ENCODE measurements around the gene CD70. TPM values are rescaled to one million over a fixed set of nuclear protein-coding genes. Genes with fewer than 3 reads are reported as not detected.

Gene CD70
- total RNA-seq, 1 donor from 2014 or later = 0.51 TPM

DNA sequence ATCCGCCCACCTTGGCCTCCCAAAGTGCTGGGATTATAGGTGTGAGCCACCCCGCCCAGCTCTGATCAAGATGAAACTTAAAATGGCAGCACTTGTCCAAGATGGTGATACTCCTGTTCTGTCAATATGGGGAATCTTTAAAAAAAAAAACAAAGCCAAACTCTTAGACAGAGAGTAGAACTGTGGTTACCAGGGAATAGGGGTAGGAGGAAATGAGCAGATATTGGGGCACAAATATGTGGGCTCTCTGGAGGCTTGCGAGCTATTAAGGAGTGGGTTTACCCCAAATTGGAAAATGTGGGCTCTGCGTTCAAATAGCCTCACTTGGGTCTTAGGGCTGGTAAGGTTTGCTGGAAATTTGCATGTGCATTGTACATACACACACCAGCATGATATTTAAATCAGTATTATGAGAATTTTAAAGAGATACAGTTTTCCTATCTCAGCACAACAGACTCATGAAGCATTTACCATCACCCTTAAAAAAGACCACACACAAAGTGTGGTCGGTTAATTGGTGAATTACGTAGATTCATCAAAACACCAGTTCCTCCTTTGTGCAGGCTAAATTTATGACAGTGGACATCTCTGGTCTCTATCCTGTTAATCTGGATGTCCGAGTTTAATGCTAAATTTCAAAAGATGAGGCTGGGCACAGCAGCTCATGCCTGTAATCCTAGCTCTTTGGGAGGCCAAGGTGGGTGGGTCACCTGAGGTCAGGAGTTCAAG is 11.3 kb downstream of the CD70 start:
- DNase-seq (ENCODE audit: low spot score) = no peak
- TF ChIP-seq, protein P1, sequence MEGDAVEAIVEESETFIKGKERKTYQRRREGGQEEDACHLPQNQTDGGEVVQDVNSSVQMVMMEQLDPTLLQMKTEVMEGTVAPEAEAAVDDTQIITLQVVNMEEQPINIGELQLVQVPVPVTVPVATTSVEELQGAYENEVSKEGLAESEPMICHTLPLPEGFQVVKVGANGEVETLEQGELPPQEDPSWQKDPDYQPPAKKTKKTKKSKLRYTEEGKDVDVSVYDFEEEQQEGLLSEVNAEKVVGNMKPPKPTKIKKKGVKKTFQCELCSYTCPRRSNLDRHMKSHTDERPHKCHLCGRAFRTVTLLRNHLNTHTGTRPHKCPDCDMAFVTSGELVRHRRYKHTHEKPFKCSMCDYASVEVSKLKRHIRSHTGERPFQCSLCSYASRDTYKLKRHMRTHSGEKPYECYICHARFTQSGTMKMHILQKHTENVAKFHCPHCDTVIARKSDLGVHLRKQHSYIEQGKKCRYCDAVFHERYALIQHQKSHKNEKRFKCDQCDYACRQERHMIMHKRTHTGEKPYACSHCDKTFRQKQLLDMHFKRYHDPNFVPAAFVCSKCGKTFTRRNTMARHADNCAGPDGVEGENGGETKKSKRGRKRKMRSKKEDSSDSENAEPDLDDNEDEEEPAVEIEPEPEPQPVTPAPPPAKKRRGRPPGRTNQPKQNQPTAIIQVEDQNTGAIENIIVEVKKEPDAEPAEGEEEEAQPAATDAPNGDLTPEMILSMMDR (IDR thresholded peaks at IDR 0.05; ENCODE audit: unreplicated experiment) = no peak

DNA sequence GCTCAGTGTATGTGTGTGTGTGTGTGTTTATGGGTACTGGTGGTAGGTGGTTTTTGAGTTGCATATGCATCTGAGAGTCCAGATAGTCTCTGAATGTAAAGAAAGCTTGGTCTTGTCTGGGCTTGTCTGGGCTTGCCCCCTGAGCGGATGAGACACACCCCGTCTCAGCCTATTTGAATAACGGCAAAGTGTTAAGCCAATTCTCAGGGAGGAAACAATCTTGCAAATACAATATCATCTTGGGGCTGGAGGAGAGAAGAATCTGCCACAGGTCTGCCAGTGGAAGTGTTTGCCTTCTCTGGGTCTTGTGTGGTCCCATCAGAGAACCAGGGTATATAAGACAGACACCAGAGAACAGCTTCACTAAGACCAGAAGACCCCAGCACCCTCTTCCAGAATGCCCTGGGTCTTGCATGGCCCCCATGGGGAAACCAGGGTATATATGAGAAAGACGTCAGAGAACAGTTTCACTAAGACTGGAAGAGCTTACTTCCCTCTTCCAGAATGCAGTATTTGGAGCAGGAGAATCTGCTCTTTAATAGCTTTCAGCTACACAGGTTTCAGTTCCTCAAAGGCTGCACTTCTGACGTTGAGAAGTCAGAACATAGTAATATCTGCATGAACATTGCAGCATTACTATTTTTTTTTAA is 13.3 kb downstream of the CD70 start:
- H3K4me3 Mint-ChIP-seq (ENCODE audit: unreplicated experiment) = no peak overlapping the region
- TF ChIP-seq, protein P1 (IDR thresholded peaks at IDR 0.05; ENCODE audit: unreplicated experiment) = no peak
- no peak for DNase-seq (ENCODE audit: low spot score)
- H3K4me1 Mint-ChIP-seq (ENCODE audit: unreplicated experiment) = no peaks in the 10 kb centered on the region
- H3K9me3 Mint-ChIP-seq (ENCODE audit: unreplicated experiment) = peaks cover 9% of the 10 kb centered on the region
- peaks cover 1% of the 10 kb centered on the region for H3K27me3 Mint-ChIP-seq (ENCODE audit: unreplicated experiment)
- H3K27ac Mint-ChIP-seq (ENCODE audit: unreplicated experiment) = no peak overlapping the region
- H3K36me3 Mint-ChIP-seq (ENCODE audit: low read depth, unreplicated experiment) = no peaks in the 10 kb centered on the region

More for the DNA sequence above, 11.3 kb downstream of the CD70 start:
- no peak overlapping the region for H3K4me3 Mint-ChIP-seq (ENCODE audit: unreplicated experiment)
- H3K9me3 Mint-ChIP-seq (ENCODE audit: unreplicated experiment) = peaks cover 9% of the 10 kb centered on the region
- no peaks in the 10 kb centered on the region for H3K4me1 Mint-ChIP-seq (ENCODE audit: unreplicated experiment)
- no peaks in the 10 kb centered on the region for H3K27me3 Mint-ChIP-seq (ENCODE audit: unreplicated experiment)
- no peak overlapping the region for H3K27ac Mint-ChIP-seq (ENCODE audit: unreplicated experiment)
- H3K36me3 Mint-ChIP-seq (ENCODE audit: low read depth, unreplicated experiment) = no peaks in the 10 kb centered on the region

DNA sequence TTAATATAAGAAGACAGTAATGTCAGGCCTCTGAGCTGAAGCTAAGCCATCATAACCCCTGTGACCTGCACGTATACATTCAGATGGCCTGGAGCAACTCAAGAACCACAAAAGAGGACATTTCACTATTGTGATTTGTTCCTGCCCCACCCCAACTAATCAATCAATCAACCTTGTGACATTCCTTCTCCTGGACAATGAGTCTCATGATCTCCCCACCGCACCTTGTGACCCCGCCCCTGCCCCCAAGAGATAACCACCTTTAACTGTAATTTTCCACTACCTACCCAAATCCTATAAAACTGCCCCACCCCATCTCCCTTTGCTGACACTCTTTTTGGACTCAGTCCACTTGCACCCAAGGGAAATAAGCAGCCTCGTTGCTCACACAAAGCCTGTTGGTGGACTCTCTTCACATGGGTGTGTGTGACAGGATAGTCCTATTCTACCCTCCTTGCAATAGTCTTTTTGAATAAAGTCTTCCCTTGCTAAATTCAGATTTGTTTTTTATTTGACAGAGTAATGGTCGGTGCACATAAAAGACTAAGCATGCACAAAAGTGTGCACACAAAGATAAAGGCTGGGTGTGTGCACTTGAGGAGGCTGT is 14.0 kb downstream of the CD70 start:
- Mint-ChIP-seq H3K27ac (ENCODE audit: unreplicated experiment) (no peak overlapping the region), H3K4me3 (ENCODE audit: unreplicated experiment) (no peak overlapping the region), H3K4me1 (ENCODE audit: unreplicated experiment) (no peaks in the 10 kb centered on the region), H3K27me3 (ENCODE audit: unreplicated experiment) (peaks cover 5% of the 10 kb centered on the region), H3K36me3 (ENCODE audit: low read depth, unreplicated experiment) (no peaks in the 10 kb centered on the region), H3K9me3 (ENCODE audit: unreplicated experiment) (peaks cover 9% of the 10 kb centered on the region)
- no peak for DNase-seq (ENCODE audit: low spot score)
- TF ChIP-seq, protein P1 (IDR thresholded peaks at IDR 0.05; ENCODE audit: unreplicated experiment) = no peak

DNA sequence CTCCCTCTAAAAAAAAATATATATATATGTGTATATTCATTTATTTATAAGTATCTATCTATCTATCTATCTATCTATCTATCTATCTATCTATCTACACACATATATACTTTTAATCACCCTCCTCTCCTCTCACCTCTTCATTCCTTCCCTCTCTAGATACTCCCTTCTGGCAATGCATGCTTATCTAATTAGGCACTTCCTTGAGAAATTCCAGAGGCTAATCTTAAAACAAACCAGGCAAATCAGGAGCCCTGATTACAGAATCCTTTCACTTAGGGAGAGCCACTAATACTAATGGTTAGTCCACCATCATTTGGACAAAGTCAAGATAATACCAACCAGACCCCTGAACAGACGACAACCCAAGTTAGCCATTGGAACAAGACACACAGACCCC is 17.6 kb downstream of the CD70 start:
- TF ChIP-seq, protein P1 (IDR thresholded peaks at IDR 0.05; ENCODE audit: unreplicated experiment) = no peak
- peaks cover 8% of the 10 kb centered on the region for H3K9me3 Mint-ChIP-seq (ENCODE audit: unreplicated experiment)
- H3K27me3 Mint-ChIP-seq (ENCODE audit: unreplicated experiment) = peaks cover 7% of the 10 kb centered on the region
- H3K4me3 Mint-ChIP-seq (ENCODE audit: unreplicated experiment) = no peak overlapping the region
- H3K4me1 Mint-ChIP-seq (ENCODE audit: unreplicated experiment) = no peaks in the 10 kb centered on the region
- no peak for DNase-seq (ENCODE audit: low spot score)
- H3K36me3 Mint-ChIP-seq (ENCODE audit: low read depth, unreplicated experiment) = no peaks in the 10 kb centered on the region
- no peak overlapping the region for H3K27ac Mint-ChIP-seq (ENCODE audit: unreplicated experiment)

DNA sequence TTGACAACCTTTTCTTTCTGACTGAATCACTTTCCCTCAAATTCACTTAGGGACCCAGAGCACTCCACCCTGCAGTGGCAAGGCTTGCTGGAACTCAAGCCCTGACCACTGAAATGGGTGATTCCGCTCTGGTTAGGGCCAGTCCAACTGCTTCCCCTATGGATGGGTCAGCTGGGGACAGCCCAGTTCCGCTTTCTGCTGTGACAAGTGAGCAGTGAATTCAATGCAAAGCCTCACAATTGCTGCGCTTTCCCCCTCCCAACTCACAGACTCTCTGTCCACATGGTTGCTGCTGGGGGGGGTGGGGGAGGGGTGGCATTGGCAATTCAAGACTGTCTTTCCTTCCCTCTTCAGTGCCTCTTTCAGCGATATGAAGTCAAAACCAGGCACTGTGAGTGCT is 18.7 kb downstream of the CD70 start:
- Mint-ChIP-seq H3K27ac (ENCODE audit: unreplicated experiment) (no peak overlapping the region), H3K9me3 (ENCODE audit: unreplicated experiment) (peaks cover 5% of the 10 kb centered on the region), H3K4me1 (ENCODE audit: unreplicated experiment) (no peaks in the 10 kb centered on the region), H3K4me3 (ENCODE audit: unreplicated experiment) (no peak overlapping the region), H3K36me3 (ENCODE audit: low read depth, unreplicated experiment) (no peaks in the 10 kb centered on the region), H3K27me3 (ENCODE audit: unreplicated experiment) (peaks cover 7% of the 10 kb centered on the region)
- TF ChIP-seq, protein P1 (IDR thresholded peaks at IDR 0.05; ENCODE audit: unreplicated experiment) = no peak
- DNase-seq (ENCODE audit: low spot score) = no peak

Data from endothelial cell (in vitro differentiated cells).